HUDEP-2 (cell line): ENCODE data around the gene PRKCE.

Experiments
- DNase-seq, 76 experiments: peaks; one replicate each; lab custom pipeline; 2025; ENCODE audit not compliant: unreplicated experiment in 76 of 76; lab: John Stamatoyannopoulos, UW

Gene PRKCE

GRCh38 chr2:45776160-45776955, 124.9 kb downstream of the PRKCE start:
- no peak for DNase-seq

DNA sequence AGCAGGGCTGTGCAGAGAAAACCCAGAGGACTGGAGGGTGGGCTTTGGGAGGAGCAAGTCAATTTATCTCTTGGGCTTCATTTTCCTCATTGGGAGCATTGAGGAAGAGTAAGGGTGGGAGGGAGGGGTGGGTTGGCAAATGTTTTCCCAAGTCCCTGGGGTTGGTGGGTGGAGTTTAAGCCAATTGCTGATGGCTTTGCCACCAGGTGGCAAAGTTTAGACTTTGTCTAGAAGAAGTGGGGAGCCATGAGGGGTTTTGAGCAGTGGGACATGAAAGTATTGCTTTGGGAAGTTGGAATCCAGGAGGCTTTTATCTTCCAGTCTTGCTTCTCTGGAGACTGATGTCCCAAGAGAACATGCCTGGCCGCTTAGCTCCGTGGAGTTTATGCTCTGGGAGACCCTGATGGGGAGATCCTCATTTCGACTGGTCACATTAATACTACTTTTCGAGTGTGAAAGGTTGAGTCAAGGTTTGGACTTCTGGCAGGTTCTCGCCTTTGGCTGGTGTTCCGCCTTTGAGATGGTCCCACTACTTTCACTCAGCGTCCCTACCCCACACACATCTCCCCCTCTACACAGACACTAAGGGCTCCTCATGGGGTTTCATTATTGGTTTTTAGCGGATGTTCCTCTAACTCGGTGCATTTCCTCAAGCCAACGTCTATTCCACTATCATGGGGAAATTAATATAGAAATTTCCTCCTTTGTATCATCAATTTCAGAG, 126.7 kb downstream of the PRKCE start:
- DNase-seq, result no peak

DNA sequence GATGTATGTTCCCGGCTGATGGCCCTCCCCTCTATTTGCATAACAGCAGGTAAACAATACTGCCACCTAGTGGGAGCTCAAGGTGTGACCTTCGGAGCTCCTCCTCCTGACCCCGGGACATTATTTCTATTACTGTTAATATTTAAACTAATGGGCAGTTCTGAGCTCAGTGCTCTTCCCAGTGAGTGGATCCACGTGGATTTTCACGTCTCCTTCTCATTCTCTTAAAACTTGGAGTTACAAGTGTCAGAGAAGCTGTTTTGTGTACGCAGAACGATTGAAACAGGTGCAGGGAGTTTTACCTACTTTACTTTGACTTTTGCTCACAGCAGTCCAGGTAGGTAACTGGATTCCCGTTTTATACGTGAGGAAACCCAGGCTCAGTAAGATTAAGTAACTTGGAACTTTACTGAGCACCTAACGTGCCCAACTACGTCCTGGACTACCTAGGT, 127.3 kb downstream of the PRKCE start:
- peak in 57 of 76 experiments; percentile 4 to 64 (median 37) for DNase-seq

DNA sequence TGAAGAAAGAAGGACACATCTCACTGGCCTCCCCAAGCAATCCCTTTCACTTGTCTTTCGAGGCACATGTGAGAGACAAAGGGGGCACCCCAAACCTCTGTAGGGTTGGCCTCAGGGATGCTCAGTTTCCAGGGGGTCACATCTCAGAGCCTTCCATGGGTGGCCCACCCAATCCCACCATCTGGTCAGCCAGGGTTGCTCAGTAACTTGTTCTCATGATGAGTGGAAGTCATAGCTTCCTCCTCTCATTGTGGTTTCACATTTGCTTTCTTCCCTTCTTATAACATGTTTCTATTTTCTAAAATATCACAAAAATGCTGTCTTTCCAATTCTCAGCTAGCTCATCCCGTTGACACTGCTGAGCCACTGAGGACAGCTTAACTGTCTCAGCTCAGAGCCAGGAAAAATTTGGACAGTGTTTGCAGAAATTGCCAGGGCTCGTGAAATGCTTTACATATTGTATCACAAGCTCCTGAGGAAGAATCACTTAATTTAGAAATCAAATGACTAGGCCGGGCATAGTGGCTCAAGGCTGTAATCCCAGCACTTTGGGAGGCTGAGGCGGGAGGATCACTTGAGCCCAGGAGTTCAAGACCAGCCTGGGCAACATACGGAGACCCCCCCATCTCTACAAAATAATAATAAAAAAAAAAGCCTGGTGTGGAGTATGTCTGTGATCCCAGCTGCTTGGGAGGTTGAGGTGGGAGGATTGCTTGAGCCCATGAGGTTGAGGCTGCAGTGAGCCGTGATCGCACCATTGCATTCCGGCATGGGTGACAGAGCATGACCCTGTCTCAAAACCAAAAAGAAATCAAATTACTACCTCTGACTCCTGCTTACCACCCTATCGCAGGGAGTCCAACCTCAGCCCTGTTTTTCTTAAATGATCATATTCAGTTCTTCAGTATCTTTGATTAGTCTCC, 129.3 kb downstream of the PRKCE start:
- DNase-seq, result no peak

DNA sequence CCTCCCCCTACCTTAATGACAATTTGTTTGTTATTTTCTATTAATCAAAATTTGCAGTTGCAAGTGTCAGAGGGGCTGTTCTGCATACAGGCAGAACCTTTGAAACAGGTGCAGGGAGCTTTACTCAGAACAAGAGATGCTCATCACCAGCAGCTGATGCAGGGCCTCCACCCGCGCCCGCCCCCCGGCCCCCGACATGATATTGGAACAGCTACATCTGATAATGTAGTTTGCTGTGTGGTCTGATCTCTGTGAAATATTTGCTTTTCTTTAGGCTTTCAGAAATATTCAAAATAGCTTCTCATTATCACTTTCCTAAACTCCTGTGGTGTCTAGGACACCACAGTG, 130.0 kb downstream of the PRKCE start:
- DNase-seq, result no peak

DNA sequence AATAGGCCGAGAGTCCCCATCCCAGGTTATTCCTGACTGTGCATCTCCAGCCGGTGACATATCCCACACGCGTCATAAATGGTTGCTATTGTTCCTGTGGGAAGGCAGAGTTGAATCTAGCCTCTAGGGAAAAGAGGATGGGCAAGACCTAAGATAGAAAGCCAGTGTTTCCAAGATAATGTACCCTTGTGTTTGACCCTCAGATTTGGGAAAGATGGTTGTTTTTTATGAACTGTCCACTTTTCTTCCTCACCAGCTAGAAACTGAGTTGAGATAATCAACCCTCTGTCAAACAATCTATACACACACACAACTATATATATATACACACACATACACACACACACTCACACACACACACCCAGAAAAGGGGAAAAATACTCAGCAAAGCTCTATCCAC, 131.0 kb downstream of the PRKCE start:
- no peak for DNase-seq

DNA sequence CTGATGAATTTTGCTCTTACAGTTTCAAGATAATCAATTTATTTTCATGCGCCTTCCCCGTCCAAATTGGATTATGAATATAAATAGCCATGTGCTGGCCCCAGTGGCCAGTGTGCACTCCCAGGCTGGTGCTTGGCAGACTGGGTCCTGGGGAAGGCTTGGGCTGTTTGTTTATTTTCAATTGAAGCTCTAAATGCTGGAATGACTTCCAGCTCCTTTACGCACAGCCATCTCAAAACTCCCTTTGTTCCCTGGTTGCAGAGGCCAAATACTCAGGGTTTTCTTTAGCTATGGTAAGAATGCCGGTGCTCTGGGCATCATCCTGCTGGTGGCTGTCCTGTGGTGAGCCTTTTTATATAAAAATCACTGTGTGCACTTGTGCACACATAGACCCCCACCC, 131.5 kb downstream of the PRKCE start:
- no peak for DNase-seq

- peak in 18 of 76 experiments; percentile 3 to 63 (median 16) for DNase-seq
These were observed 134.8 kb downstream of the PRKCE start for GRCh38 chr2:45786030-45786835.

GRCh38 chr2:45786836-45787357, 135.4 kb downstream of the PRKCE start:
- no peak for DNase-seq

GRCh38 chr2:45788401-45788800, 136.9 kb downstream of the PRKCE start:
- no peak for DNase-seq

DNA sequence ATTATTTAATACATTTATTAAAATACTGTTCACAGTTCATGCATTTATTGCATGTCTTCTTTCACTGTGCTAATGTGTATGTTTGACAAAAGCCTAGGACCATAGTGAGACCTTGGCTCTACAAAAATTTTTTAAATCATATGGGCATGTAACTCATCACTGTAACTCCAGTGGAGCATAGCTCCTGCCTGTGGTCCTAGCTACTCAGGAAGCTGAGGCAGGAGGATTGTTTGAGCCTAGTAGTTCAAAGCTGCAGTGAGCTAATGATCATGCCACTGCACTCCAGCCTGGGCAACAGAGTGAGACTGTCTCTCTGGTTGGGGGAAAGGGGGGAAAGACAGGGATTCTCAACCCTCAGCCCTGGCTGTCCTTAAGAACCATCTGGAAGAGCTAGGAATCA, 137.8 kb downstream of the PRKCE start:
- no peak for DNase-seq

GRCh38 chr2:45789961-45790723, 138.7 kb downstream of the PRKCE start:
- no peak for DNase-seq

- DNase-seq, result no peak
These were observed 142.0 kb downstream of the PRKCE start for GRCh38 chr2:45793305-45793962.

DNA sequence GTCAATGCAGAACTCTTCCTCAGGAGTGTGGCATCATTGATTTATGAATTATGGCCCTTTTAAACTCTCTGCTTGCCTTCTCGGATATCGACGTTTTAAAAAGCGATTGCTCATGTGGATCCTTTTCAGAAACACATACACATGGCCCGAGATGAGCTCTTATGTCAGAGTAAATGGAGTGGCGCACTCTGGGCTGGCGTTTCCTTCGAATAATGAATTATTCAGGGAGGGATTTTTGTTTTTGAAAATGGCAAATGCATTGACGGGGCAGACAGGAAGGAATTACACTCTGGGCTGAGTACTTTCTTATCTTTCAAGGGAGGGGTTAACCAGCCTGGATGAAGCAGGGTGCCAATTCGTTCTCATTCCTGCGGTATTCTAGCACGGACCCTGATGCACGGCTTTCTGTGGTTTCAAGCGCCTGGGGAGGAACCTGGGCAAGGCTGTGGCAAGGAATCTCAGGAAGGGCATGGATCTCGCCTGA, 142.7 kb downstream of the PRKCE start:
- DNase-seq, result no peak

DNA sequence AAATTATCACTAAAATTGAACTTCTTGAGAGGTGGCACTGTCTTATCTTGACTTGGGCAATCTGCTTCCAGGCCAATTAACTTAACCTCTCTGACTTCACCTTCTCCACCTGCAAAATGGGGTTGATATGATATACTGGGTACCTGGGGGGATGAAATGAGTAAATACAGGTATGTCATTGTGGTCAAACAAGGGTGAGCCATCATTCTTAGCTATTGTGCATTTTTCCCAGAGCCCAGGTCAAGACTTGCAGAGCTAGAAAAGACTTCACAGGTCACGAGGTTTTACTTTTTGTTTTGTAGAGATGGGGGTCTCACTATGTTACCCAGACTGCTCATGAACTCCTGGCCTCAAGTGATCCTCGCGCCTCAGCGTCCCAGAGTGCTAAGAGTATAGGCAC, 145.0 kb downstream of the PRKCE start:
- DNase-seq, result no peak

DNA sequence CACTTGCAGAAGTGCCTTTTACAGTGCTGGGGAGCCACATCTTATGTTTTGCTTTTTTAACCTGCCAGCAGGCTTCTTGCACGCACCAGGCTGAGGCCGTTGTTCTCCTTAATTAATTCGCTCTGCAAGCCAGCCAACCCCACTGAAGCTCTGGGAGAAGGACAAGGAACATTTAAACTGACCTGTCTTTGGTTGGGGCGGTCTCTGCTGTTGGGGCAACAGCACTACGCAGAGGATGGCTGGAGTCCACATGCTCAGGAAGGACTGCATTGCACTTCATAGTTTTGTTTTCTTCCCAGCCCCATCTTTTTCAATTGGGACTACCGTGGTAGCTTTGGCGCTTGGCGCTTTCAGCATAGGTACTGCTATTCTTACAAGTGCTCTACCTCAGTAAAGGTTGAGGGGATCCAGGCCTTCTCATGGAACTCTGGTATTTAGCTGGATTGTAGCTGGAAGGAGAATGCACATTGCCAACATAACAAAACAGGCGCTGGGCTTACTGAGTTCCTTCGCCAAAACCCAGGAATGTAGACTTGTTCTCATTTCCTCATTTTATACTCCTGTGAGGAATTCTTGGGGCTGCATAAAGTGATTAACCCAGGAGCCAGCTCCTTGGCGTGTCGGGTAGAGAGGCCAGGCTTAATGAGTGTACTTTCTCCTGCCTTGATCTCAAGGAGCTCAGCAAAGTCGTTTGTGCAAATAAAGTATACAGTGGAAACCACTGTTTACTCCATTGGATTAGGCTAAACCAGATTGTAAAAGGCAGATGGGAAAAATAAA, 146.2 kb downstream of the PRKCE start:
- DNase-seq, result no peak

- no peak for DNase-seq
These were observed 148.4 kb downstream of the PRKCE start for GRCh38 chr2:45799679-45800381.
